Stimulated activated CD4-positive, alpha-beta T cell treated with anti-CD3 and anti-CD28 coated beads, Interleukin-4, amount 100 ng/mL, for 48 hours (primary cell): ENCODE results near the gene XAB2.

Experiments used
- DNase-seq, 2 donors: peaks; one replicate each; pipeline ENCODE4 v3.0.0-alpha.2; 2020; ENCODE audit warnings: low read depth in 2 of 2

The XAB2 gene

DNA sequence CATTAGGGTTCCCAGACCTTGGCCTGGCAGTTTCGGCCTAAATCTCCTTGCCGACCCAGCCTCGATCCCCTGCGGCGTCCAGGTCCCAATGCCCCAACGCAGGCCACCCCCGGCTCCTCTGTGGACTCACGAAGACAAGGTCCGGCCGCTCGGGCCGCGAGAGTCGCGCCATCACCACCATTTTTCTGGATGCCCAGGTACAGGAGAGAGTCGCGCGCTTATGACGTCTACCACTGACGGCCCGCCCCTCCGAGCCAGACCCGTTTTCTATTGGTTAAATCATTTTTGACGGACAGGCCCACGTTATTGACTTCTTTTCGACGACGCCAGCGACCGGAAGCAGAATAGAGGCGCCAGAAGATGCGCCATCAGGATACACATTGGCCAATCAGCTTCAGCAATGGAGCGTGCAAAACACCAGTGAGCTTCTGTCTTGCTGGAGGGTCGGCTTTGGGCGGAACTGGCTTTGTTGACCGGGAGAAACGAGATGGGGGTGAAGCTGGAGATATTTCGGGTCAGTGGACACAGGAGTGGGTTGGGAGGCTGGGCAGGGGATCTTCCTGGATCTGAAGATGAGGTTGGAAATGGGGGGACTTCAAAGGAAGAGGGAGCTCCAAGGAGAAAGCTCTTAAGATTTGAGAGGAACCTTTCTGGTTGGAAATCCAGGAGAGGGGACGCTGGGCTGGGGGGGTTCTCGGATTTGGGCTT, at the start of gene XAB2, which contains the start of gene PET100:
TSS of gene XAB2 (minus strand) at position 199 of the 708 bp plus-strand sequence. CDS start at position 181, 18 bp downstream.
TSS of gene PET100 (plus strand) at position 447 of the 708 bp plus-strand sequence. CDS start at position 488, 41 bp downstream.
- DNase-seq: peak; percentile 87 to 89

DNA sequence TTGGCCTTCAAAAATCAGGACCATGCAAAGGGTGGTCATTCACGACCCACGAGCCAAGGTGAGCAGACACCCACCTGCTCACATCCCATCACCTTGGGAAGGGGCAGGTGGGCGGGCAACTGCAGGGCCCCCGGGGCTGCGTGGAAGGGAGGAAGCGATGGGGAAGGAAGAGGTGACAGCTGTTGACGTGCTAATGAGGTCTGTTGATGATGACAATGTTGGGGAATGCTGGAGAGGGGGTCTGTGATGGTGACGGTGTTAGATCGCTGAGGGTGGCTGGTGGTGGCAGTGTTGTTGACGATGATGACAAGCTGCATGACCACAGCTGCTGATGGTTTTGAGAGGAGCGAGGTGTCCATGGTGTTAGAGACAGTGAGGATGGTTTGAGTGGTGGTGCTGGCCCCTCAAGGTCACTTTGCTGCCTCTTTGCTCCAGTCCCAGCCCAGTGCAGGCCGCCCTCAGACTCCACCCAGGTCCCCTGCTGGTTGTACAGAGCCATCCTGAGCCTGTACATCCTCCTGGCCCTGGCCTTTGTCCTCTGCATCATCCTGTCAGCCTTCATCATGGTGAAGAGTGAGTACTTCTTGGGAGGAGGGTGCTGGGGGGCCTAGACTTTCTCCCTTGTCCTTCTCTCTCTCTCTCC, 48.4 kb upstream of the XAB2 start:
- no peak for DNase-seq

- no peak for DNase-seq
These were observed 47.5 kb upstream of the XAB2 start, which contains the start of gene MCEMP1 for GRCh38 chr19:7676854-7677253. MCEMP1 (plus strand) TSS chr19:7677090; CDS start chr19:7677121, 31 bp downstream.

DNA sequence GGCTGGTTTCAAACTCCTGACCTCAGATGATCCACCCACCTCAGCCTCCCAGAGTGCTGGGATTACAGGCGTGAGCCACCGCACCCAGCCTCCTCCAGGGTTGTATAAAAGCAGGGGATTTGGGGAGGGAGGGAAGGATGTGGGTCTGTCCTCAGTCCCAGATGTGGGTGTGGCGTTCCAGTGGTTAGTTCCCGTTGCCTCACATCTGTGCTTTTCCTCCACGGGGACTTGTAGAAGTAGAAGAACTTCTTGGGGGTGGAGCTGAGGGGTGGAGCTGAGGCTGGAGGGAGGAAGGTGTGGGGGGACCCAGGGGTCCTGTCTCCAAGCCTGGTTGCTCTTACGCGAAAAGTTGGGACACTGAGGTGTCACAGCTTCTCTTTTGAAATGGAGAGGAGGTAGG, 47.0 kb upstream of the XAB2 start:
- DNase-seq: no peak

- DNase-seq: peak in 1 of 2 donors; percentile 42
These were observed 45.0 kb upstream of the XAB2 start for GRCh38 chr19:7674010-7675005.

- no peak for DNase-seq
These were observed 43.2 kb upstream of the XAB2 start for GRCh38 chr19:7672522-7672921.

DNA sequence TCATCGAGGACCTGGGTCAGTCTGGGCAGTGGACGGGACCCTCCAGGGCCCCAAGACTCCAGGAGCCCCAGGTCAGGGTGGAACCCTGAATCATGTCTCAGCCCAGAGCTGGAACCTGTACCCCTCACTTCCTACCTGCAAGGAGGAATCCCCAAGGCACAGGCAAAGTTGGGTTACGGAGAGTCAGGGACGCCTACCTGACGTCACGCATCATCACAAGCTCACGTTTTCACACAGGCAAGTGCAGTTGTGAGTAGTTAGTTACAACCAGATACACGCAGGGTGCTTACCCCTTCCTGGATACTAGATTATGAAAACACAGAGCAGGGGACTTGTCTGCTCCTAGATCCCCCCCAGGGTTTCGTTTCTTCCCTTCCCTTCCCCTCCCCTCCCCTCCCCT, 41.4 kb upstream of the XAB2 start:
- DNase-seq: no peak

GRCh38 chr19:7670150-7670783, 40.9 kb upstream of the XAB2 start:
- no peak for DNase-seq

DNA sequence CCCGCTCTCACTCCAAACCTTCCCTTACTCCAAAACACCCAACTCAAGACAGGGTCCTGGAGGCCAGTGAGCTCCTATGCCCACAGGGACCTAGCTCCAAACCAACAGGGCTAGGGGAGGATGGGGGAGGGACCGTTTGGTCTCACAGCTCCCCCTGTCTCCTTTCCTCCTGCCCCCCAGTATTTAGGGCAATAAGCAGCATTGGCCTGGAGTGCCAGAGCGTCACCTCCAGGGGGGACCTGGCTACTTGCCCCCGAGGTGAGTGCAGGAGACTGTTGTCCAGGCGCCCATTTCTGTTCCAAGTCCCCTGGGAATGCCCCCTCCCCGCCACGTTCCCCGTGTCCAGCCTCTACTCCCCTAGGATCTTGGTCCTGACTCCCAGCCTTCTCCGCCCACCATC, 40.3 kb upstream of the XAB2 start:
- DNase-seq: no peak

DNA sequence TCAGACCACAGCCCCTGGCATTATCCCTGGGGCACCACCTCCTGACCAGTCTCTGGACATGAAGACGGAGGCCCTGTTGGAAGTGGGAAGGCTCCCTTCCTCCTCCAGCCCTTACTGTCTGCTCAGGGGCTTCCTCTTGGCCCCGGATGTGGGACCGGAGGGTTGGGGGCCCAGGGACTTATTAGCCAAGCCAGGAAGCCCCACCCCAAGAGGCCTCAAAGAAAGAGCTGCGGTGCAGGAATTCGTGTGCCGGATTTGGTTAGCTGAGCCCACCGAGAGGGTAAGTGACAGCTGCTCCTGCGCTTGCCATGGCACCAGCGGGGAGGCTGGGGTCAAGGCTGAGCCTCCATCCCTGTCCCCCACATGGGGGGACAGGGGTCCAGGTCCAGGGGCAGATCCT, 39.5 kb upstream of the XAB2 start, which contains the start of gene RETN:
TSS of gene RETN (plus strand) at position 208 of the 400 bp plus-strand sequence. CDS start 278 bp downstream, outside the sequence.
- no peak for DNase-seq

GRCh38 chr19:7665076-7665475, 35.7 kb upstream of the XAB2 start:
- DNase-seq: no peak

DNA sequence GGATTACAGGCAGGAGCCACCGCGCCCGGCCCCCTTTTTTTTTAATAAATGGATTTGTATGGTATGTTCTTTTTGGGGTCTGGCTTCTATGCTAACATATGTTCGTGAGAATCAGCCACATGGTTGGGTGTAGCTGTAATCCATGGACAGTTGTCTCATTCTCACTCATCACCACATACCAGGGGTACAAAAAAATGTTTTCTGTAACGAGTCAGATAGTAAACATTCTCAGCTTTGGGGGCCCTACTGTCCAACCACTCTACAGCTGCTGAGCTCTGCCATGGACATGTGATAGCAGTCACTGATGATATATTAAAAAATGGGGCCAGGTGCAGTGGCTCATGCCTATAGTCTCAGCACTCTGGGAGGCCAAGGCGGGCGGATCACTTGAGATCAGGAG, 34.4 kb upstream of the XAB2 start:
- no peak for DNase-seq

DNA sequence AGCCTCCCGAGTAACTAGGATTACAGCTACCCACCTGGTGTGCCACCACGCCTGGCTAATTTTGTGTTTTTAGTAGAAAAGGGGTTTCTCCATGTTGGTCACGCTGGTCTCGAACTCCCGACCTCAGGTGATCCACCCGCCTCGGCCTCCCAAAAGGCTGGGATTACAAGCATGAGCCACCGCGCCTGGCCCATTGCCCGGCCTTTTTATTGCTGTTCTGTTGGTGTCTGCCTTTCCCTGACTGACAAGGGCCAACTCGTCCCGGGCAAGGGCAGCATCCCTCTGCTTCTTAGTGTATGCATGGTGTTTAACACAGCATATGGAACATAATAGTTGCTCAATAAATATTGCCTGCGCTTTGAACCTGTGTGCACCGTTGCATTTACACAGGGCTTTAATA, 33.3 kb upstream of the XAB2 start:
- no peak for DNase-seq

GRCh38 chr19:7661744-7662538, 32.6 kb upstream of the XAB2 start:
- DNase-seq: no peak

DNA sequence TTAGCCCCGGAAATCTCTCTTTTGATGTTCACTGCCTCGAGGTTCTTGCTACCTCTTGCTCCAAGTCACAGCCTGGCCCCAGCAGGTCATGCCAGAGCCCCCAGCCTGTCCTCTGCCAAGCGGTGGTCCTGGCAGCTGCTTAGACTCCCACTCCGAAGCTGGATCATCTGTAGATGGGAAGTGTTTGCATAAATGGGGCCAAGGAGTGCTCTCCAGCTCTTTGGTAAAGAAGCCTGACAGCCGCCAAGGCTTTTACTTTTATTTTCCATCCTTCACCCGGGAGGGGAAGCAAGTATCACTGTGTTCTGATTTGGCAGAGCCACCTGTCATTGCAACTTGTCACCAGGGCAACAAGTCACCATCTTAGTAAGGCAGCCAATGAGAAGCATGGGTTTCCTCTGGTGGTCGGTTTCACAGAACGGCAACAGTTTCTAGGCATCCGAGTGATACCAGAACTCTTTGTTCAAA, 28.9 kb upstream of the XAB2 start:
- DNase-seq: no peak

GRCh38 chr19:7657131-7657751, 27.9 kb upstream of the XAB2 start:
- no peak for DNase-seq

DNA sequence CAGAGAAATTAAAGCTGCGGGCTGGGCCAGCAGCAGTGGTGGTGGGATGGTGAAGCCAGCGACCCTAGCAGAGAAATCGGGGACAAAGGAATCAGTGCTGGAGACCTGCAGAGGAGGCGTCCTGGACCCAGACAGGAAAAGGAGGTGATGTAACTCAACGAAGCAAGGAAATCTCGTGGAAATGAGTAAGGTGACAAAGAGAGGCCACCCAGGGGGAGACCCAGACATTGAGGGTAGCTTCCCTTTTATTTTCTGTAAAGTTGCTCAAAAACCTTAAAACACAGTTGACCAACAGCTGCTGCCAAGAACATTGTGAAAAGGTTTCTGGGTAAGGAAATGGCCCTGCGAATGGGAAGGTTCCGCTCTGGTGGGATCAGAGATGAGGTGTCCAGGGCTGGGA, 26.2 kb upstream of the XAB2 start:
- no peak for DNase-seq

- no peak for DNase-seq
These were observed 25.1 kb upstream of the XAB2 start for GRCh38 chr19:7654401-7654800.

DNA sequence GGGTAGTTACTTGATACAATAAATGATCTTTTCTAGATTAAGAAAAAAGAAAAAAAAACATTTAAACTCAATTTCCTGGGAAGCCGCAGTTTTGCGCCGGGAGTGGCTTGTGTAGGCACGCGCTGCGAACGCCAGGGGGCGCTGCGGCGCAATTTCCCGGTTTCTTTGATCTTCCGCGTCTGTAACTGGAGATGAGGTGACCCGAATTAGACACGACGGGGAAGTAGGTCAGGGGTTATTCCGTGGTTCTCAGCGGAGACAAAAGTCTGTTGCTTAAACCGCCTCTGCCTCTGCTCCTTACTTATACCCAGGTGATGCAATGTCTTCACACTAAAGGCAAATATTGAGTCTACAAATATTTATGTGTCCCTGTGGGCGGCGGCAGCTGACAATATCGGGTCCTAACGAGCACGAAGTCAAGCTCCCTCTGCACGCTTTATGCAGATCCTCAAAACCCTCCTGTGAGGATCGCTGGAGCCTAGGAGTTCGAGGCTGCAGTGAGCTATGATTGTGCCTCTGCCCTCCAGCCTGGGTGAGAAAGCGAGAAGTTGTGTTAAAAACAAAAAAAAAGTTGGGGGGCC, 22.8 kb upstream of the XAB2 start:
- peak; percentile 72 to 85 for DNase-seq

DNA sequence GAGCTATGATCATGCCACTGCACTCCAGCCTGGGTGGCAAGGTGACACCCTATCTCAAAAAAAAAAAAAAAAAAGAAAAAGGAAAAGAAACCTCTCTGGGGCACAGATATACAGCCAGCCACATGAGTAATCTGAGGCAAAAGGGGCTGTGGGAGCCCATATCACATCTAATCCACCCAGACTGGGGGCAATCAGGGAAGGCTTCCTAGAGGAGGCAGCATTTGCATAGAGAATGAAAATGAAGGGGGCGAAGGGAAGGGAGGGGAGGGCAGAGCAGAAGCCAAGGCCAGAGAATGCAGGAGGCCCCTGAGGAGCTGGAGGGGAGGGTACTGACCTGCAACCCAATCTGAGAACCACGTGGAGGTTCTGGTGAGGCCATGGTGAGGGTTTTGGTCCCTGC, 20.8 kb upstream of the XAB2 start:
- no peak for DNase-seq
